GM12891 (cell line): ENCODE measurements around the gene NELFA.

Experiments
- PAX5 ChIP-seq: IDR thresholded peaks from 2 replicates; pipeline ENCODE4 v1.6.1; 2011; ENCODE audit warnings: low read length, moderate library complexity, mild to moderate bottlenecking; ENCODE audit not compliant: insufficient read depth, severe bottlenecking
- POLR2A ChIP-seq: IDR thresholded peaks from 2 replicates; pipeline ENCODE4 v1.6.1; 2011; ENCODE audit warnings: low read depth, low read length, control low read depth
- POLR2AphosphoS5 ChIP-seq: IDR thresholded peaks from 2 replicates; pipeline ENCODE4 v1.6.1; 2011; ENCODE audit warnings: low read depth, low read length, control low read depth
- POU2F2 ChIP-seq: IDR thresholded peaks from 2 replicates; pipeline ENCODE4 v1.6.1; 2011; ENCODE audit warnings: low read depth, mild to moderate bottlenecking, control low read depth, low read length, moderate library complexity
- SPI1 ChIP-seq: IDR thresholded peaks from 2 replicates; pipeline ENCODE4 v1.6.1; 2011; ENCODE audit warnings: low read depth, low read length, control low read depth
- TAF1 ChIP-seq: IDR thresholded peaks from 2 replicates; pipeline ENCODE4 v1.6.1; 2011; ENCODE audit warnings: low read depth, low read length, control low read depth

- TF ChIP-seq POLR2A (no peak), POLR2AphosphoS5 (no peak), TAF1 (no peak), PAX5 (no peak), POU2F2 (no peak), SPI1 (no peak)
These were observed 28.2 kb downstream of the NELFA start for GRCh38 chr4:1980561-1981041.
